ENCODE measurements around the gene HRH3.
A peak's percentile ranks its signal among the peaks of the same experiment; 100 is the strongest.

The HRH3 gene

DNA sequence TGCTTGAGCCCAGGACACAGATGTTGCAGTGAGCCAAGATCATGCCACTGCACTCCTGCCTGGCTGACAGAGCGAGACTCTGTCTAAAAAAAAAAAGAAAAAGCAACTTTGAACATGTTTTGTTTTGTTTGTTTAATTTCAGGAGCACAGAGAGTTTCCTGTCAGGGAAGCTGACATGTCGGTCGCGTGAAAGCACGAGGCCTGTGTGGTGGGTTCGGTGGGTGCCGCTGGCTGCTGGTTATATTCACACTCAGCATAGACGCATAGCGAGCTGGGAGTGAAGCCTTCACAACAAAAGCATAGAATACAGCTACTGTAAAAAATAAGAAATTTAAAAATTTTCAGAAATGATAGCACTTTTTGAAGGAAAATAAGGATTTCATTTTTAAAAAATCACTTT is 22.8 kb downstream of the HRH3 start:
- no peak for DNase-seq

DNA sequence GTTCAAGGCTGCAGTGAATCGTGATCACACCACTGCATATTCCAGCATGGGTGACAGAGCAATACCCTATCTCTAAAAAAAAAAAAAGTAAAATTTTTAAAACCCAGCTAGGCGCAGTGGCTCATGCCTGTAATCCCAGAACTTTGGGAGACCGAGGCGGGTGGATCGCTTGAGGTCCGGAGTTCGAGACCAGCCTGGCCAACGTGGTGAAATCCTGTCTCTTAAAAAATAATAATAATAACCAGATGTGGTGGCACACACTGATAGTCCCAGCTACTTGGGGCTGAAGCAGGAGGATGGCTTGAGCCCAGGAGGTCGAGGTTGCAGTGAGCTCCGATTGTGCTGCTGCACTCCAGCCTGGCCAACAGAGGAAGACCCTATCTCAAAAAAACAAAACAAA is 23.8 kb downstream of the HRH3 start:
- DNase-seq, result no peak

DNA sequence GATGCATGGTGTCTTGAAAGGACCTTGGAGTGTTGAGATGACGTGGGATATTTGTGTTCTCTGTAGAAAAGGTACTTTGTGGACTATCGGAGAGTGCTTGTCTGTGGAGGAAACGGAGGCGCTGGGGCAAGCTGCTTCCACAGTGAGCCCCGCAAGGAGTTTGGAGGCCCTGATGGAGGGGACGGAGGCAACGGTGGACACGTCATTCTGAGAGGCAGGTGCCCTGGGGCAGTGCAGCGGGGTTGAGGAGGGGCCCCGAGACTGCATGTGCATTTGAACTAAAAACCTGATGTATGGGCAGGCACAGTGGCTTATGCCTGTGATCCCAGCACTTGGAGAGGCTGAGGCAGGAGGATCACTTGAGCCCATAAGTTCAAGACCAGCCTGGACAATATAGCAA is 24.3 kb downstream of the HRH3 start:
- no peak for DNase-seq

DNA sequence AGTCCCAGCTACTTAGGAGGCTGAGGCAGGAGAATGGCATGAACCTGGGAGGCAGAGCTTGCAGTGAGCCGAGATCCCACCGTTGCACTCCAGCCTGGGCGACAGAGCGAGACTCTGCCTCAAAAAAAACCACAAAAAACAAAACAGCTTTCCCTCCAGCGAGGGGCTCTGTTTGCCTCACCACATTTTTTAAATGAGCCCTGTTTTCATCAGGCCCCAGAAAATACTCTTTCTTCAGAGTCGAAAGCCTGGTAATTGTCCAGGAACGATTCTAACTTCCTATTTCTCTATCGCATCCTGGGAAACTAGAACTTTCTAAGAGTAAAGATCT is 25.0 kb downstream of the HRH3 start:
- no peak for DNase-seq

DNA sequence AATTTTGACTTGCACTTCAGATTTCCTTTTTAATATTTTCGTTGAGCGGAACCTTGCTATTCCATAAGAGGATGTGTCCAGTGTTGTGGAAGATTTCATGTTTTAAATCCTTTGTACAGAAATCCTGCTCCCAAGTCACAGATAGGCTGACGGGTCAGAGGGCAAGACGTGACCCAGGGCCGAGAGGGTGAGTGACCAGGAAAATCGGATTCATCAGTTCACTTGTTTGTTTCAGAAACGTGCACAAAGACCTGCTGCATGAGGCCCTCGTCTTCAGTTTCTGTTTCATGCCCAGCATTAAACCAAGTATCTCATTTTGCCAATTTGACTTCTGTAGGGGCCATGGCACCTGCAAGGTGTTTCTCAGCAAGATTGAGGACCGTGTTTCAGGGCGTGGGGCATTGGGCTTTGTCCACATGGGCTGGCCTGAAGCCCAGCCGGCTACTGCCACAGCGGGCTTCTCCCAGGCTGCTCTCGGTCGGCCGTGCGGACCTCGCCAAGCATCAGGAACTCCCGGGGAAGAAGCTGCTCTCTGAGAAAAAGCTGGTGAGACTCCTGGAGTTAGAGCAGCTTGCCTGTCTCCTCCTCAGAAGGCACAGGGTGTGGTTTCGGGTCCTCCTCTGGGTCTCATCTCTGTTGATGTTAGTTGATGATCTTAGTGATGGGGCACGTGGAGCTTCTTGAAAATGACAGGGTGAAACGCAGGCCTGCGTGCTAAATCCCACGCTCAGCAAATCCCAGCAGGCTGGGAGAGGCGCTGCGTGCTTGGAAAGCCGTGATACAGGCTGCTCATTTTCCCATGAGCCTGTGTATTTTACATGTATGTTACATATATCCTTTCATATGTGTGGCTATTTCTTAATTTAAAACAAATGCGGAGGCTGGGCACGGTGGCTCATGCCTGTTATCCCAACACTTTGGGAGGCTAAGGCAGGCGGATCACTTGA is 26.7 kb downstream of the HRH3 start:
- no peak for DNase-seq

DNA sequence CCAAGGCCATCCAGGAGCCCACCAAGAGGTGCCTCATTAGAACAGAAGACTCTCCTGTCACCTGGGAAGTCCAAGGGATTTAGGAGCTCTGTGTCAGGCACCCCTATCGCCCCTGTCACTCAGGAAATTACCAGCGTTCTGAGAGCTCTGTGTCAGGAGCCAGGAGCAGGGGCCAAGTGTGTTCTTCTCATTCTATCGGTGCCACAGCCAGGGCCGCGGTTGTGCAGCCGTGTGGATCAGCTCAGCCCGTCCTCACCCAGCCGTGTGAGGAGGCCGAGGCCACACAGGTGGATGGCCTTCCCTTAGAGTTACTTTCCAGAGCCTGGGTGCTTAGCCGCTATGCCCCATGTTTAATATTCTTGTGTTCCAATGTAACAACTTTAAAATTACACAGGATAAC is 27.4 kb downstream of the HRH3 start:
- no peak for DNase-seq

DNA sequence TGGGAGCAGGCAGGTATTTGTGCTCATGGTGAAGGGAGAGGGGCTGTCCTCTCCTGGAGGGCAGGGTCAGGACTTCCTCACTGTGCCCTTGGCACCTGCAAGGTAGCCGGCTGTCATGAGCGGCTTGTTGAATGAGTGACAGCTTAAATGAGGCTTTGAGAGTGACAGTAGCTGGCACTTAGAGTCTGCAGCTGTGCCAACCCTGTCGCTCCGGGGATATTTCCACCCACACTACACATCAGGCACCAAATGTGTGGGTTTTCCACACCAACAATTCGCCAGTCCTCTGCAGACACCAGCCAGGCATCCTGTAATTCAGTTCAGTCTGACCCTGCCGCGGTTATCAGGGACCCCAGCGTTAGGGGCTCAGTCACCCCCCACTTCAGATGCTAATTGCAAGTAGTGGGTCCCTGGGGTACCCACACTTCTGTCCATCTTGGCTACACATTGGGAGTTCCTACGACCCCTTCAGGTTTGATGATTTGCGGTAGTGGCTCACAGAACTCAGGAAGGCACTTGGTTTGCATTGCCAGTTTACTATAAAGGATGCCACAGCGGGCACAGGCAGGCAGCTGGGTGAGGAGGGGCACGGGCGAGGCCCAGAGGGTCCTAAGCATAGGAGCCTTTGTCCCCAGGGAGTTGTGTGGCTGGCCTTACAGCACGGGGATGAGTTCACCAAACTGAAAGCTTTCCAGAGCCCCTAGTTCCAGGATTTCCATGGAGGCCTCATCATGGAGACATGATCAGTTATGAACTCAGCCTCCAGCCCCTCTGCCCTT is 28.1 kb downstream of the HRH3 start:
- no peak for DNase-seq

DNA sequence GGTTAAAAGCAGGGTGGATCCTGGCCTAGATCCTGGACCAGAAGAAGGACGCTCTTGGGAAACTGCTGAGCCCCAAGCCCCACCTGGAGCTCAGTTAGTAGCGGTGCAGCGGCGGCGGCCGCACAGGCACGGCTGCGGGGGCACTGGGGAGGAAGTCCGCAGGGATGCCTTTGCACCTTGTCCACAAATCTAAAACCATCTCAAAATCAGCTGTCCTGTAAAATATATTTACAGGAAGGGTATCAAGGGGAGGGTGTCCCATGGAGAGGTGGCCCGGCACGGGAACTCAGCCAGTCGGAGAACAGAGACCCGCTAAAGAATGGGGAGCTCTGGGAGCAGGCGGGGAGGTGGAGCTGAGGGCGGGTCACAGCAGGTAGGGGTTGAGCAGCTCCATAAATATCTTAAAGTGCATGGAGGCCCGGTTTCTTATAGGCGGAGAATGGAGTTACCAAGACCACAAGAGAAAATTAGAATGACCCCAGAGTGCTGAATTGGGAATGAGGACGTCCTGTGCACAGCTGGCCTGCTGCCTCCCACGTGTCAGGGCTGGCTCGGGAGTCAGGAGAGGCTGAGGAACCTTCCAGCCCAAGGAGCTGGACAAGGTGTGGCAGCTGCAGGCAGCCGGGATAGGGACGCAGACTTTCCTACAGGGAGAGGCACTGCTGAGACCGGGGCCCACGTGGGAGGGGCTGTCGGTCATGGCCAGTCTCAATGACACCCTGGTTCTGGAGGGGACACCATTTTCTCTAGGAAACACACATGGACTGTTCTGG is 29.3 kb downstream of the HRH3 start:
- no peak for DNase-seq

DNA sequence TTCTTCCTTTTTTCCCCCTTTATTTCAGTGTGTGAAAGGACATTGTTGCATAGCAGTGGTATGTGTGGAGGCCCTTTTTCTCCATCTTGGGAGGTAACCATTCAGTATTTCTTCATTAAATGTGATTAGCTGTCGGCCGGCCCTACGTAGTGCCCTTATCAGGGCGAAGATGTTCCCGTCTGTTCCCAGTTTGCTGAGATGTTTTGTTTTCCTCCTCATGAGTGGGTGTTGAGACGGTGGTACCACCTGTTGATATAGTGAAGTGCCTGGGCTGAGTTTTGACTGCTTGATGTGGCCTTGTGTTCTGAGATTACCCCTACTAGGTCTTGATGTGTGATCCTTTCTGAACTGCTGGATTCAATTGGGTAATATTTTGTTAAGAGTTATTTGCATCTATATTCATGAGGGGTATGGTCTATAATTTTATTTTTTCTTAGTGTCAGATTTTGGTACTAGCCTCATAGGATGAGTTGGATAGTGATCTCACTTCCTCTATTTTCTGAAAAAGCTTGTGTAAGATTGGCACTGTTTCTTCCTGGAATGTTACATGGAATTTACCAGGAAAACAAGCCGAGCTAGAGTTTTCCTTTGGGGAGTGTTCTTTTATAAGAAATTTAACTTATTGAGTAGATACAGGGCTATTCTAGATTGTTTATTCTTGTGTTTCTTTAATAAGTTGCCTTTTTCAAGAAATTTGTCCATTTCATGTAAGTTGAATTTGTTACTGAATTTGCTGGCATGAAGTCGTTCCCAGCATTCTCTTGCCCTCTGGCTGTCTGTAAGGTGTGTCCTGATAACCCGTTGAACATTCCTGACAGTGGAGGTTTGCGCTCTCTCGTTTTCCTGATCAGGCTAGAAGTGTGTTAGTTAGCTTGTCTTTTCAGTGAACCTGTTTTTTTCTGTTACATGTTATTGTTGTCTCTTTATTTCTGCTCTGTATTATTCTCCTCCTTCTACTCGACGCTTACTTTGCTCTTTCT is 32.9 kb downstream of the HRH3 start:
- DNase-seq, result no peak

DNA sequence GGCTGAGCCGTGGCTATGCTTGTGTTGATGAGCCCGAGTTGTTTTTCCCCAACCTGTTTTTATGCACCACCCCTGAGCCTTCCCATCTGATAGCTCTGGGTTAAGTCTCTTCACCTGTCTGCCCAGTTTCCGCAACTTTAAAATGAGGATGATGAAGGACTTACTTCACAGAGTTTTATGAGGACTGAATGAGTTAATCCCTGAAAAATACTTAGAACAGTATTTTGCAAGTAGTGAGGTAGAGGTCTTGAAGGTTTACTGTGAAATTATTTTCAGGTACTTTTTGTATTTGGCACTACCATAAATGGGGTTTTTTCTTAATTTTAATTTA is 34.0 kb downstream of the HRH3 start:
- DNase-seq, result no peak

DNA sequence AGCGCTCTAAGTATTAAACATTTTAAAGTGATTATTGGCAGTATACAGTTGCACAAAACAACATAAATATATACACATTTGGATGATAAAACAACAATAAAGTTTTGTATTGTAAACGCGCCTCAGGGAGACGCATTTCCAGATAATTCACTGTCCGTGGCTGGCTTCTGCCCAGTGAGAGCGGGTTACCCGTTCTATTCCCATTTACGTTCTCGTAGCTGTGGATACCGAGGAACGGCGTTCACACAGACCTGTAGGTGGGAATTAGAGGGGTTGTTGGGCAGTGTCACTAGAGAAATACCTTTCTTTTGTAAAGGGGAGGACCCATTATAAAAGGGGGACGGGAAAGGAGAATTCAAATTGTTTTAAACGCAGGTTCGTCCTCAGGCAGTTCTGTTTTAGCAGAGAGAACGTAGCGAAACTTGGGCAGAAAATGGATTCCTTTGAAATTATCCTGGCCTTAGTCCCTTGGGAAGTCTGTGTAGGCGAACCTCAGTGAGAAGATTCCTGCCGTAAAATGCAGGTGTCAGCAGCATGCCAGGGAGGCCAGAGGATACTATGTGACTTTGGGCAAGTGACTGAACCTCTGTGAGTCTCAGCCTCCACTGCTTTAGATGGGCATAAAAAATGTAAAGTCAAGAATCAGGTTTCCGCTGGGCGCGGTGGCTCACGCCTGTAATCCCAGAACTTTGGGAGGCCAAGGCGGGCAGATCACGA is 36.5 kb downstream of the HRH3 start:
- no peak for DNase-seq

DNA sequence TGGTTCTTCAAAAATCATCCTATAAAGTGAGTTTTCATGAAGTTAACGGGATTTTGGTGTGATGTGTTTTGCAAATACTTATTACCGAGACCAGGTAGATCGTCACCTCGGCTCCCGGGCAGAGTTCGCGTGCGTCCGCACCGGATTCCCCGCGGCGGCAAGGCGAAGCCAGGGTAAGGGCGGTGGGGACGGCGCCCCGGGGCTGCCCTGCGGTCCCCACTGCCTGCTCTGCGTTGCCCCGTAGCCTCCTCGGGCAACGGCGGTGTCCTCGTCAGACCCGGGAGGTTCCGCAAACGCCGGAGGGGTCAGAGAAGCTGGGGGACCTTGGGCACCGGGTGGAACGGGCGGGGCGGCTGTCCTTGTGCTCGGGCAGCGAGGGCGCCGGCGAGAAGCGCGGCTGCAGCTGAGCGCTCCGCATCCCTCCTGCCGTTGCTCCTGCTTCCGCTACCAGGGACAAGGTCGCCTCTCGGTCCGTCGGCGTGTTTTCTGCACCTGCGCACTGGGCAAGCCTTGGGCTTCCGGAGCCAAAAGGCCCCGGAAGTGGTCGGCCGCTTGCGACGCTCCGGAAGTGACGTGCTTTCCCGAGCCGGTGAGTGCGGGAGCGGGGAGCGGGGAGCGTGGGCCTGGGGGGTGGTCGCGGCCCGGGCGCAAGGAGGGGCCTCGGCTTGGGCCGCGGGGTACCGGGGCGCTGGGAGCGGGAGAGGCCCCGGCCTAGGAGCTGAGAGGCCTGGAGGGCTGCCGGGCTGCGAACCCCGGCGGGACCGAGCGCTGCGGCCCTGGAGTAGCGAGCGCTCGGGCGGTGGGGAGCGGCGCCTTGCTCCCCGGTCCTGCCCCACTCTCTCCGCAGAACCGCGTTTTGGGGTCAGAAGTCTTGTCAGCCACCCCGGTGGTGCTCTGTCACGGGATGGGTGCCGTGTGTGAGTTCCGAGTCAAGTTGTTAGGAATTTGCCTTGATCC is 37.3 kb downstream of the HRH3 start, which contains the start of gene MTG2:
MTG2 (plus strand) TSS at position 560 of the 957 bp plus-strand sequence. CDS start 10,393 bp downstream, outside the sequence.
- DNase-seq, result peak; percentile 93 to 95

DNA sequence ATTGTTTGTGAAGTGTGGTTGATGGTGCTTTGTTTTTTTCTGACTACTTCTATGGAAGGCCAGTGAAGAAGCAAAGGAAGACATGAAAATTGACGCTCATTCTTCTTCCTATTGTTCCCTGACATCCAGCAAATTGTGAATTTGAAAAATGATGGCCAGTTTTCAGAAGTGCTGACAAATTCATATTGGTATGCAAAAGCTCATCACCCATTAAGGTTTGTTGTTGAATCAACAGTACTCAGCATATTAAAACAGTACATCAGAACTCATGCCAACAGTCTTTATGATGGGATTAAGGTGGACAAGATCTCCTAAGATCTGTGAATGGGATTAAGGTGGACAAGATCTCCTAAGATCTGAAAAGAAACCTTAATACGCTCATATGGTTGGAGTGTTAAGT is 38.3 kb downstream of the HRH3 start:
- DNase-seq, result no peak

DNA sequence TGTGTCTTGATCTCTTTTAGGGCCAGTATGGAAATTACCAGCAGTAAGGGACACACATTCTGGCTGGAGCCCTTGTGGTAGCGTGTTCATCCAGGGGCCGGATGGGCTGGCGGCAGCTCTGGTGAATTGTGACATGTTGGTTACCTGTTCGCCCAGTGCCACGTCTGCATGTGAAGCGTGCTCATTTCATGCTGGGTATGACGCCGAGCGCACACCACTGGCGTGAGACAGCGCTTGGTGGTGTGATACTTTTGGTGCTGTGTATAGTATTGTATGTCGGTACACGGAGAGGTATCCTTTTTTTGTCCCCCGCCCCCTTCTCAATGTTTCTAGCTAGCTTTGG is 40.9 kb downstream of the HRH3 start:
- no peak for DNase-seq

DNA sequence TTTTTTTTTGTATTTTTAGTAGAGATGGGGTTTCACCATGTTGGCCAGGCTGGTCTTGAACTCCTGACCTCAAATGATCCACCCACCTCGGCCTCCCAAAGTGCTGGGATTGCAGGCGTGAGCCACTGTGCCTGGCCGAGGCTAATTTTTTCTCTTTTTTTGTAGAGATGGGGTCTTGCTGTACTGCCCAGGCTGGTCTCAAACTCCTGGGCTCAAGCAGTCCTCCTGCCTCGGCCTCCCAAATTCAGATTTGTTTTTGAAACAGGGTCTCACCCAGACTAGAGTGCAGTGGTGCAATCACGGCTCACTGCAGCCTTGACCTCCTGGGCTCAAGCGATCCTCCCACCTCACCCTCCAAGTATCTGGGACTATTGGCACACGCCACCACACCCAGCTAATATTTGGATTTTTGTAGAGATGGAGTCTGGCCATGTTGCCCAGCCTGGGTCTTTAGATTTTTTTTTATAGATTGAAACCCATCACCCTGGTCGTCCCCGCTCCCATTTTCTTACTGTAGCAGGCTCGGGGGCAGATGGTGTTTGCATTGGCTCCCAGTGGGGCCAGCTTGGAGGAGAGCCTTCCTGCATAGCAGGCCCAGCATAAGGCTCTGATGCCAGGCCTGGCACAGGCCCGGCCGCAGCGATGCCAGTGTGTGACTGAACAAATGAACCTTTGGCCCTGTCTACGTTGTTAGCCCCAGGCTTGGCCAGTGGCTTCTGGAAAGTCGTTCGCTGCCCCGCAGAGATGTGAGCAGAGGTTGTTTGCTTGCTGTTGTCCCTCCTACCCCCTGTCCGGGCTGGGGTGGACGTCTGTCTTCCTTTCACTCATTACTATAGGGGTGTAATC is 41.5 kb downstream of the HRH3 start:
- DNase-seq, result no peak

DNA sequence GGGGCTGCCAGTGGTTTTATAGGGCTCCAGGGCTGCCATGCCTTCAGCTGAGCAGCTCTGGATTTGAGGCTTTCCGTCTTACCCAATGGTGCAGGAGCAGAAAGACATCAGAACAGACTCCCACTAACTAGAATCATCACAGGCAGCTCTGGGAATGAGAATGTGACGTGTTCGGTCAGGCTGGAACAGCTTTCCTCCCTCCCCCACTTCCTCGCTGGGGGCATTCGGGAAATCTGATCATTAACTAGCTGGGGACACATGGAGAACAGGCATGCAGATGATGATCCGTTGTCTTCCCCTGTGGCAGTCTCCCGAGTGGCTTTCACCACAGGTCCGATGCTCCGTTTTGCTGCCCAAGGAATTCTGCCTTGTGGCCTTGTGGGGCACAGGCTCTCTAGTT is 42.8 kb downstream of the HRH3 start:
- no peak for DNase-seq

DNA sequence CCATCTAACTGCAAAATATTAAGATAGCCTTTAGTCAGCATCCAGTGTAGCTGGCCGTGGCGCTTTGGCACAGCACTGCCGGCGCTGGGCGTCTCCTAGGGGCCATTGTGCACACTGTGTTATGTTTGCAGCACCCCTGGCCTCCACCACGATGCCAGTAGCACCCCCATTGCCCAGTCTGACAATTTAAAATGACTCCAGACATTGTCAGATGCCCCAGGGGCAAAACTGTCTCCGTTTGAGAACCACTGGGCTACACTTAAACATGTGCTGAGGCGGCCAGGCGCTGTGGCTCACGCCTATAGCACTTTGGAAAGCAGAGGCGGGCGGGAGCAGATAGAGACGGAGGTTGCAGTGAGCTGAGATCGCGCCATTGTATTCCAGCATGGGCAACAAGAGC is 43.2 kb downstream of the HRH3 start:
- no peak for DNase-seq

DNA sequence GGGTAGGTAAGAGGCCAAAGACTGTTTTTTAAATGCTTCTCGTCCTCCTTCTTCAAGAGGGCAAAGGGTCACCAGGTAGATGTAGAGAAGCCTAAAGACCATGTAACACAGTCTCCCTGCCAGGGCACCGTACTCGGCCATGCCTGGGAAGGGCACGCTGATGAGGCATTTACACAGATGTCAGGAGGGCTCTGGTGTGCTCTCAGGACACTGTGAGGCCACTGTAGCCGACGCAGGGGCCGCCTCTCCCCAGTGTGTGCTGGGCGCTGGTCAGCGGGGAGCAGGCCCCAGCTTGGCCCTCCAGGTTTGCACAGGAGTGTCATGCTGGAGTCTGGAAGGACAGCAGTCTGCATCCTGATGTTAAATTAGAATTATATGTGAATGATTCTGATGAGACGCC is 44.4 kb downstream of the HRH3 start:
- no peak for DNase-seq

DNA sequence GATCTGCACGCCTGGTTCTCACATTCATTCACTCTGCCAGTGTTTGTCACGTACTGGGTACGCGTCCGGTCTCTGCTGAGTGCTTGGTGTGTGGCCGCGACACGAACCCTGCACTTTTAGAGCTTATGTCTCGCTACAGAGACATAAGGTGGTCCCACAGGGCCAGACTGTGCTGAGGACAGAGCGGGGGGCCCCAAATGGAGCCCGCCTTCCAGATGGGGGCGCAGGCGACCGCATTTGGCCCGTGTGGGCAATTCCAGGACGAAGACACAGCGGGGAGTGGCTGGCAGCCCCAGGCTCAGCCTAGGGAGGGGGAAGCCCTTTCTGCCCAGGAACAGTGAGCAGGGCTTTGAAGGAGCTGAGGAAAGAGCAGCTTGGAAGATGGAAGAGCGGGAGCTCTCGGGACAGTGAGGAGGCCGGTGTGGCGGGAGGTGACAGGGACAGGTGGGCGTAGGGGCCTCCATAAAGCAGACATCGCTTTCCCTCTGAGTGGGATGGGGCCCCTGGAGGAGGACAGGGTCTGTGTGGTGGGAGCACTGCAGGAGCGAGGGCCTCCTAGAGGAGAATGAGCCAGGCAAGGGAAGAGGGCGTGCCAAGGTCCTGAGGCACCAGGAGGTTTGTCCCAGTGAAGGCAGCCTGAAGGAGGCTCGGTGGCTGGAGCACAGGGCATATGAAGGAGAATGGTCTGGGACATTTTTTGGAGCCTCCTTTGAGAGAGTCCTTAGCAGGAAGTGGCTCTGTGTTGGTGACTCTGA is 45.0 kb downstream of the HRH3 start:
- no peak for DNase-seq
